Stimulated activated CD8-positive, alpha-beta memory T cell treated with anti-CD3 and anti-CD28 coated beads, Interleukin-7, amount 100 ng/mL, for 24 hours (primary cell): ENCODE results near the gene ZMYND8.
A peak's percentile ranks its signal among the peaks of the same experiment; 100 is the strongest.

Experiments
- DNase-seq: peaks from one replicate; pipeline ENCODE4 v3.0.0-alpha.2; 2020; ENCODE audit warnings: low read depth

The ZMYND8 gene

GRCh38 chr20:47332381-47333206, 23.9 kb downstream of the ZMYND8 start:
- no peak for DNase-seq

- DNase-seq = no peak
Measured at GRCh38 chr20:47330933-47331708, 25.4 kb downstream of the ZMYND8 start.

GRCh38 chr20:47330071-47330470, 26.4 kb downstream of the ZMYND8 start:
- no peak for DNase-seq

- no peak for DNase-seq
Measured at GRCh38 chr20:47328129-47328528, 28.4 kb downstream of the ZMYND8 start.

GRCh38 chr20:47327711-47328110, 28.8 kb downstream of the ZMYND8 start:
- no peak for DNase-seq

- DNase-seq = no peak
Measured at GRCh38 chr20:47326658-47327268, 29.7 kb downstream of the ZMYND8 start.

GRCh38 chr20:47325242-47325641, 31.3 kb downstream of the ZMYND8 start:
- DNase-seq = no peak

GRCh38 chr20:47320990-47321805, 35.3 kb downstream of the ZMYND8 start:
- no peak for DNase-seq

- DNase-seq = no peak
Measured at GRCh38 chr20:47319517-47320252, 36.8 kb downstream of the ZMYND8 start.

- no peak for DNase-seq
Measured at GRCh38 chr20:47318586-47319516, 37.6 kb downstream of the ZMYND8 start.

GRCh38 chr20:47318027-47318585, 38.4 kb downstream of the ZMYND8 start:
- DNase-seq = no peak

- DNase-seq = peak; percentile 26
Measured at GRCh38 chr20:47317127-47317895, 39.2 kb downstream of the ZMYND8 start.

GRCh38 chr20:47316776-47317126, 39.7 kb downstream of the ZMYND8 start:
- DNase-seq = no peak

GRCh38 chr20:47315339-47316056, 41.0 kb downstream of the ZMYND8 start:
- DNase-seq = no peak

GRCh38 chr20:47314647-47315338, 41.7 kb downstream of the ZMYND8 start:
- no peak for DNase-seq

GRCh38 chr20:47311967-47312681, 44.4 kb downstream of the ZMYND8 start:
- DNase-seq = no peak

- DNase-seq = no peak
Measured at GRCh38 chr20:47311211-47311610, 45.3 kb downstream of the ZMYND8 start.
